OCI-LY1 (cell line): ENCODE measurements around the gene TLR9.

Experiments used
- H2AFZ ChIP-seq: fragments of 200-600 bp; sonication (generic), shearing (Covaris generic); 2 replicates; pipeline ENCODE4 v1.6.0; 2014; ENCODE audit warnings: antibody characterized with exemption, mild to moderate bottlenecking, low read length
- H3F3A ChIP-seq: fragments of 200-600 bp; sonication (generic), shearing (Covaris generic); 2 replicates; pipeline ENCODE4 v1.6.0; 2014; ENCODE audit warnings: mild to moderate bottlenecking, antibody characterized with exemption, low read length, moderate library complexity; ENCODE audit not compliant: insufficient read depth
- H3K27ac ChIP-seq: fragments of 200-600 bp; sonication (generic); 2 replicates; pipeline ENCODE4 v1.5.1; 2014; ENCODE audit warnings: low read length, mixed run types, mild to moderate bottlenecking, low read depth; ENCODE audit not compliant: poor library complexity, severe bottlenecking
- H3K27me3 ChIP-seq: fragments of 200-600 bp; sonication (generic); 2 replicates; pipeline ENCODE4 v1.6.0; 2014; ENCODE audit warnings: antibody characterized with exemption, mild to moderate bottlenecking, low read length, moderate library complexity; ENCODE audit not compliant: insufficient read depth
- H3K36me3 ChIP-seq: fragments of 200-600 bp; sonication (generic); 2 replicates; pipeline ENCODE4 v1.6.1; 2014; ENCODE audit warnings: mild to moderate bottlenecking, antibody characterized with exemption, low read length, moderate library complexity, mixed read lengths; ENCODE audit not compliant: insufficient read depth
- H3K4me1 ChIP-seq: fragments of 200-600 bp; sonication (generic); 2 replicates; pipeline ENCODE4 v1.5.1; 2014; ENCODE audit warnings: mild to moderate bottlenecking, low read length, moderate library complexity; ENCODE audit not compliant: insufficient read depth, severe bottlenecking
- H3K4me2 ChIP-seq: fragments of 200-600 bp; sonication (generic), shearing (Covaris generic); 2 replicates; pipeline ENCODE4 v1.6.1; 2014; ENCODE audit warnings: low read length
- H3K4me3 ChIP-seq: fragments of 200-600 bp; sonication (generic); 2 replicates; pipeline ENCODE4 v1.5.1; 2014; ENCODE audit warnings: low read length, low read depth, mild to moderate bottlenecking, mixed read lengths; ENCODE audit not compliant: poor library complexity, severe bottlenecking
- H3K79me2 ChIP-seq: fragments of 200-600 bp; shearing (Covaris generic); 2 replicates; pipeline ENCODE4 v1.6.1; 2016; ENCODE audit warnings: mixed run types, low read length, mixed read lengths; ENCODE audit not compliant: insufficient read depth
- H3K9ac ChIP-seq: fragments of 200-600 bp; sonication (generic), shearing (Covaris generic); 2 replicates; pipeline ENCODE4 v1.6.1; 2014; ENCODE audit warnings: mild to moderate bottlenecking, low read length, mixed read lengths
- H3K9me2 ChIP-seq: fragments of 200-600 bp; sonication (generic), shearing (Covaris generic); 2 replicates; pipeline ENCODE4 v1.6.1; 2014; ENCODE audit warnings: low read depth, mild to moderate bottlenecking, low read length, mixed read lengths
- H3K9me3 ChIP-seq: fragments of 200-600 bp; shearing (Covaris generic); 2 replicates; pipeline ENCODE4 v1.6.1; 2014; ENCODE audit warnings: low read length, mixed read lengths
- H4K20me1 ChIP-seq: fragments of 200-600 bp; sonication (generic), shearing (Covaris generic); 2 replicates; pipeline ENCODE4 v1.6.0; 2016; ENCODE audit warnings: mild to moderate bottlenecking, low read length; ENCODE audit not compliant: insufficient read depth
- EZH2 ChIP-seq: fragments of 200-600 bp; sonication (generic), shearing (Covaris generic); IDR thresholded peaks from 2 replicates; pipeline ENCODE4 v1.8.0; 2017; ENCODE audit warnings: borderline replicate concordance, mixed run types, mild to moderate bottlenecking, antibody characterized with exemption, low read length, moderate library complexity, mixed read lengths
- TF ChIP-seq, protein P1 (sequence below): fragments of 200-600 bp; sonication (generic), shearing (Covaris generic); IDR thresholded peaks from 2 replicates; pipeline ENCODE4 v1.5.1; 2017; ENCODE audit warnings: mild to moderate bottlenecking, antibody characterized with exemption, low read length, moderate library complexity, mixed read lengths

Gene TLR9

DNA sequence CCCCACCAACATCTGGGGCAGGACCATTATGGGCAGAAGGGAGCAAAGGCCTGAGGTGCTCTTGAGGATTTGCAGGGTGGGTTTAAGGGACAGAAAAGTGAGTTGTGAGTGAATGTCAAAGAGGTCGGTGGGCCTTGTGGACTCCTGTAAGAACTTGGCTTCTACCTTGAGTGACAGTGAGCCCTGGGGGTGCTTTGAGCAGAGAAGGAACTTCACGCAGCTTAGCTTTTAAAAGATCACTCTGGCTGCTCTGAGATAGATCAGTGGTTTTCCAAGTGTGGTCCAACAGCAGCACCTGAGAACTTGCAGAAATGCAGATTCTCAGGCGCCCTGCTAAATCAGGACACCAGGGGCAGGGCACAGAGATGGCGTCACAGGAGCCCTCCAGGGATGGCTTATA, 42.8 kb downstream of the TLR9 start:
- Histone ChIP-seq H3K9ac (no peak overlapping the region), H4K20me1 (no peaks in the 10 kb centered on the region), H3K4me1 (no peaks in the 10 kb centered on the region), H3K27ac (no peak overlapping the region), H3F3A (no peaks in the 10 kb centered on the region), H3K36me3 (no peaks in the 10 kb centered on the region), H3K9me3 (no peaks in the 10 kb centered on the region), H3K79me2 (no peaks in the 10 kb centered on the region), H2AFZ (no peak overlapping the region), H3K27me3 (no peaks in the 10 kb centered on the region), H3K9me2 (no peaks in the 10 kb centered on the region), H3K4me2 (no peak overlapping the region), H3K4me3 (no peak overlapping the region)
- TF ChIP-seq, protein P1, sequence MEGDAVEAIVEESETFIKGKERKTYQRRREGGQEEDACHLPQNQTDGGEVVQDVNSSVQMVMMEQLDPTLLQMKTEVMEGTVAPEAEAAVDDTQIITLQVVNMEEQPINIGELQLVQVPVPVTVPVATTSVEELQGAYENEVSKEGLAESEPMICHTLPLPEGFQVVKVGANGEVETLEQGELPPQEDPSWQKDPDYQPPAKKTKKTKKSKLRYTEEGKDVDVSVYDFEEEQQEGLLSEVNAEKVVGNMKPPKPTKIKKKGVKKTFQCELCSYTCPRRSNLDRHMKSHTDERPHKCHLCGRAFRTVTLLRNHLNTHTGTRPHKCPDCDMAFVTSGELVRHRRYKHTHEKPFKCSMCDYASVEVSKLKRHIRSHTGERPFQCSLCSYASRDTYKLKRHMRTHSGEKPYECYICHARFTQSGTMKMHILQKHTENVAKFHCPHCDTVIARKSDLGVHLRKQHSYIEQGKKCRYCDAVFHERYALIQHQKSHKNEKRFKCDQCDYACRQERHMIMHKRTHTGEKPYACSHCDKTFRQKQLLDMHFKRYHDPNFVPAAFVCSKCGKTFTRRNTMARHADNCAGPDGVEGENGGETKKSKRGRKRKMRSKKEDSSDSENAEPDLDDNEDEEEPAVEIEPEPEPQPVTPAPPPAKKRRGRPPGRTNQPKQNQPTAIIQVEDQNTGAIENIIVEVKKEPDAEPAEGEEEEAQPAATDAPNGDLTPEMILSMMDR: no peak
- no peak for TF ChIP-seq EZH2

DNA sequence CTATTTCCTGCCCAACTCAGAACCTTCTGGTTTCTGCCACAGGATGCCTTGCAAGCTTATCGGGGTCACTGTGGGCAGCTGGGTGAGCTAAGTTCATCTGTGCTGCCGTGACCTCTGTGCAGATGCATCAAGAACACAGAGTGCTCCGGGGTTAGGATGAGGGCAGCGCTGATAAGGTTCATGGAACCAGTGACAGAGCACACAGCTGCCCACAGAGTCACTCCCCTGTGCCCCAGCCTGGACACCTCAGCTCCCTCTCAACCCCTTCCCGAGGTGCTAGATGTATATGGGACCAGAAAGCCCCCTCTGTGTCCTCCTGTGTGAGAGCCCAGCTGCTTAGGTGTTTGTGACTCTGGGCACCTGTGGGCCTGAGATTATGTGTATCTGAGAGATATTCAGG, 43.2 kb downstream of the TLR9 start:
- Histone ChIP-seq H3K9ac (no peak overlapping the region), H3K4me2 (no peak overlapping the region)

DNA sequence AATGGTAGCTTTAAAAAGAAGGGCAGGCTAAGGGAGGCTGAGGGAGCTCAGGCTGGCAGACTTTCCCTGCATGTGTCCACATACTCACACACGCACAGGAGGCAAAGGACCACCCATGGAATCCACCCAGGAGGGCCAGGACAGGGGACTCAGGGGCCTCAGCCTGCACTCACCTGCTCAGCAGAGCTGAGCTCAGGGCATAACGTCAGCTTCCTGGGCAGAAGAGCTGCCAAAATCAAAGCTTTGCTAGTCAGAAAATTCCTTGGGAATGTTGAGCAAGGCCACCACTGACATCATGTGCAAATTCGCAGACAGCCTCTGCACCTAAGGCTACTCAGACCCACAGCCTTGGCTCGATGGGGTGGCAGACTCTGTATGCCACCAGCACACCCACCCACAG, 43.9 kb downstream of the TLR9 start:
- Histone ChIP-seq H3K27ac (no peak overlapping the region), H3K4me2 (no peak overlapping the region), H3K9ac (no peak overlapping the region), H3K4me3 (no peak overlapping the region), H3K27me3 (no peaks in the 10 kb centered on the region), H3K9me2 (no peaks in the 10 kb centered on the region), H3K36me3 (no peaks in the 10 kb centered on the region), H4K20me1 (no peaks in the 10 kb centered on the region), H3F3A (no peaks in the 10 kb centered on the region), H3K4me1 (no peaks in the 10 kb centered on the region), H3K9me3 (no peaks in the 10 kb centered on the region), H3K79me2 (no peaks in the 10 kb centered on the region), H2AFZ (no peak overlapping the region)
- TF ChIP-seq, protein P1: no peak
- no peak for TF ChIP-seq EZH2

More for the DNA sequence above, 43.2 kb downstream of the TLR9 start:
- H3K4me1 ChIP-seq: no peaks in the 10 kb centered on the region
- H3K79me2 ChIP-seq: no peaks in the 10 kb centered on the region
- H3K4me3 ChIP-seq: no peak overlapping the region
- no peaks in the 10 kb centered on the region for H3F3A ChIP-seq
- no peaks in the 10 kb centered on the region for H3K9me3 ChIP-seq
- H3K27ac ChIP-seq: no peak overlapping the region
- no peaks in the 10 kb centered on the region for H3K9me2 ChIP-seq
- TF ChIP-seq EZH2: no peak
- TF ChIP-seq, protein P1: no peak
- H3K36me3 ChIP-seq: no peaks in the 10 kb centered on the region
- no peaks in the 10 kb centered on the region for H3K27me3 ChIP-seq
- H4K20me1 ChIP-seq: no peaks in the 10 kb centered on the region
- no peak overlapping the region for H2AFZ ChIP-seq
